ENCODE data around the gene TNNI3. TPM values are rescaled to one million over a fixed set of nuclear protein-coding genes. Genes with fewer than 3 reads are reported as not detected.

The TNNI3 gene
- total RNA-seq, 1 experiment from 2014 or later, result 14.6 TPM

DNA sequence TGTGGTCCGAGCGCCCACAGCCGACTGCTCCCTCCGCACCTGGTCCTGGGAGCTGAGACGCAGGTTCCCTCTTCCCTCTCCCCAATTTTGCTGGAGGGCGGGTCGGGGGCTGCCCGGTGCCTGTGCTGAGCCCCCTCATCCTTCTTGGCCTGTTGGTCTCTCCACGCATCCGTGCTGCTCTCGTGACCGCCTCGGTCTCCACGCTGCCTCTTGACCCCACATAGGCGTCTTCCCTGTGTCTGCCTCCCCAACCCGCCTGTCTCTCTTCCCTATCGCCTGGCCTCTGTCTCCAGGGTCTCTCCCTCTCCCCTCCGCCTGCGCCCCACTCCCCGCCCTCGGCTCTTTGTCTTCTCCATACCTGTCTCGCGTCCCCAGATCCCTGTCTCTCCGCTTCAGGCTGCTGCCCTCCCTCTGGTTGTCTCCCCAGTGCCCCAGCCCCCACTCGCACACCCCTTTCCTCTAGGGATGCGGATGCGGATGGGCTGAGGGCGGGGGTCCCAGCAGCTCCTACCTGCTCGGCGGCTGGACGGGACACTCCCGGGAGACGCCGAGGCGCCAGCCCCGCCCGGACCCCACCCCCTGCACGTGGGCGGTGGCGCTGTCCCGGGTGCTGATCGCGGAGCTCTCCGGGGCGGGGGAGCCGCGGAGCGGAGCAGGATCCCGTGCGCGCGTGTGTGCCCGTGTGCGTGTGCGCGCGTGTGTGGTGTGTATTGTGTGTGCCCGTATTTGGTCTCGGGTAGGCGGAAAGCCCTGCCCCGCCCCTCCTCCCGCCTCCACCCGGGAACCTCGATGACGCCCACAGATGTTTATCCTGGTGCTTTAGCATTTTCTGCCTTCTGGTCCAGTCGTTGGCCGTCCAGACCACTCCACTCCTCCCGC lies 22.3 kb upstream of the TNNI3 start, which contains the start of gene SYT5:
TSS of gene SYT5 (minus strand) at position 684 of the 879 bp plus-strand sequence. CDS start 1,248 bp downstream, outside the sequence.
- intact Hi-C loops (cut with micrococcal nuclease; ENCODE audit: unreplicated experiment), result no loop called here
- in situ Hi-C loops (cut with HindIII; ENCODE audit: low pct_unique_long_range_greater_than_20kb, low sequenced_read_pairs), result no loop called here
- CTCF ChIA-PET, result no interaction called here

GRCh38 chr19:55178781-55179599 lies 21.5 kb upstream of the TNNI3 start:
- in situ Hi-C loops (cut with HindIII; ENCODE audit: low pct_unique_long_range_greater_than_20kb, low sequenced_read_pairs), result no loop called here
- CTCF ChIA-PET, result no interaction called here
- H3K27me3 ChIP-seq (ENCODE audit: control insufficient read depth, insufficient read depth, low read length), result no peaks in the 10 kb centered on the region
- H3K36me3 ChIP-seq (ENCODE audit: control insufficient read depth, insufficient read depth, low read length), result no peaks in the 10 kb centered on the region
- intact Hi-C loops (cut with micrococcal nuclease; ENCODE audit: unreplicated experiment), result no loop called here
- no peaks in the 10 kb centered on the region for H3K4me1 ChIP-seq (ENCODE audit: control insufficient read depth, insufficient read depth, low read length)
- peak overlapping the region; percentile 41 to 67 for H3K4me3 ChIP-seq (ENCODE audit: low read depth in 2 of 2, low read length in 2 of 2)
- ATAC-seq (peak; percentile 84), DNase-seq (ENCODE audit: low read depth, low spot score) (peak; percentile 54)
- TF ChIP-seq, protein P1, sequence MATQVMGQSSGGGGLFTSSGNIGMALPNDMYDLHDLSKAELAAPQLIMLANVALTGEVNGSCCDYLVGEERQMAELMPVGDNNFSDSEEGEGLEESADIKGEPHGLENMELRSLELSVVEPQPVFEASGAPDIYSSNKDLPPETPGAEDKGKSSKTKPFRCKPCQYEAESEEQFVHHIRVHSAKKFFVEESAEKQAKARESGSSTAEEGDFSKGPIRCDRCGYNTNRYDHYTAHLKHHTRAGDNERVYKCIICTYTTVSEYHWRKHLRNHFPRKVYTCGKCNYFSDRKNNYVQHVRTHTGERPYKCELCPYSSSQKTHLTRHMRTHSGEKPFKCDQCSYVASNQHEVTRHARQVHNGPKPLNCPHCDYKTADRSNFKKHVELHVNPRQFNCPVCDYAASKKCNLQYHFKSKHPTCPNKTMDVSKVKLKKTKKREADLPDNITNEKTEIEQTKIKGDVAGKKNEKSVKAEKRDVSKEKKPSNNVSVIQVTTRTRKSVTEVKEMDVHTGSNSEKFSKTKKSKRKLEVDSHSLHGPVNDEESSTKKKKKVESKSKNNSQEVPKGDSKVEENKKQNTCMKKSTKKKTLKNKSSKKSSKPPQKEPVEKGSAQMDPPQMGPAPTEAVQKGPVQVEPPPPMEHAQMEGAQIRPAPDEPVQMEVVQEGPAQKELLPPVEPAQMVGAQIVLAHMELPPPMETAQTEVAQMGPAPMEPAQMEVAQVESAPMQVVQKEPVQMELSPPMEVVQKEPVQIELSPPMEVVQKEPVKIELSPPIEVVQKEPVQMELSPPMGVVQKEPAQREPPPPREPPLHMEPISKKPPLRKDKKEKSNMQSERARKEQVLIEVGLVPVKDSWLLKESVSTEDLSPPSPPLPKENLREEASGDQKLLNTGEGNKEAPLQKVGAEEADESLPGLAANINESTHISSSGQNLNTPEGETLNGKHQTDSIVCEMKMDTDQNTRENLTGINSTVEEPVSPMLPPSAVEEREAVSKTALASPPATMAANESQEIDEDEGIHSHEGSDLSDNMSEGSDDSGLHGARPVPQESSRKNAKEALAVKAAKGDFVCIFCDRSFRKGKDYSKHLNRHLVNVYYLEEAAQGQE (IDR thresholded peaks at IDR 0.05; ENCODE audit: insufficient read depth in 1 of 2, low read depth in 2 of 2, low read length in 1 of 2), result 0 out of 4 replicates have a peak, but pooled peaks of 1 of the 2 experiments have one; percentile 23
- TF ChIP-seq, protein P2, sequence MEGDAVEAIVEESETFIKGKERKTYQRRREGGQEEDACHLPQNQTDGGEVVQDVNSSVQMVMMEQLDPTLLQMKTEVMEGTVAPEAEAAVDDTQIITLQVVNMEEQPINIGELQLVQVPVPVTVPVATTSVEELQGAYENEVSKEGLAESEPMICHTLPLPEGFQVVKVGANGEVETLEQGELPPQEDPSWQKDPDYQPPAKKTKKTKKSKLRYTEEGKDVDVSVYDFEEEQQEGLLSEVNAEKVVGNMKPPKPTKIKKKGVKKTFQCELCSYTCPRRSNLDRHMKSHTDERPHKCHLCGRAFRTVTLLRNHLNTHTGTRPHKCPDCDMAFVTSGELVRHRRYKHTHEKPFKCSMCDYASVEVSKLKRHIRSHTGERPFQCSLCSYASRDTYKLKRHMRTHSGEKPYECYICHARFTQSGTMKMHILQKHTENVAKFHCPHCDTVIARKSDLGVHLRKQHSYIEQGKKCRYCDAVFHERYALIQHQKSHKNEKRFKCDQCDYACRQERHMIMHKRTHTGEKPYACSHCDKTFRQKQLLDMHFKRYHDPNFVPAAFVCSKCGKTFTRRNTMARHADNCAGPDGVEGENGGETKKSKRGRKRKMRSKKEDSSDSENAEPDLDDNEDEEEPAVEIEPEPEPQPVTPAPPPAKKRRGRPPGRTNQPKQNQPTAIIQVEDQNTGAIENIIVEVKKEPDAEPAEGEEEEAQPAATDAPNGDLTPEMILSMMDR (IDR thresholded peaks at IDR 0.05), result no peak
- TF ChIP-seq SIN3A (IDR thresholded peaks at IDR 0.05; ENCODE audit: borderline replicate concordance, insufficient read depth, low read depth, low read length), result 0 out of 2 replicates have a peak, but pooled peaks have one; percentile 44
- no peak for TF ChIP-seq POLR2AphosphoS5 (IDR thresholded peaks at IDR 0.05; ENCODE audit: low read depth, low read length)
- TF ChIP-seq TCF7L2 (IDR thresholded peaks at IDR 0.05; ENCODE audit: low read depth, low read length), result no peak
- BruUV-seq (replicated peaks), result no TSS peak
- H3K27ac ChIP-seq (ENCODE audit: low read length), result no peak overlapping the region
- POLR2A ChIA-PET, result no interaction called here
- no peaks in the 10 kb centered on the region for H3K9me3 ChIP-seq (ENCODE audit: control insufficient read depth, insufficient read depth, low read depth, low read length)

More for the DNA sequence above, 22.3 kb upstream of the TNNI3 start, which contains the start of gene SYT5:
- no TSS peak for BruUV-seq (replicated peaks)
- TF ChIP-seq SIN3A (IDR thresholded peaks at IDR 0.05; ENCODE audit: borderline replicate concordance, insufficient read depth, low read depth, low read length), result peak; percentile 99
- no peak for TF ChIP-seq TCF7L2 (IDR thresholded peaks at IDR 0.05; ENCODE audit: low read depth, low read length)
- TF ChIP-seq, protein P1 (IDR thresholded peaks at IDR 0.05; ENCODE audit: insufficient read depth in 1 of 2, low read depth in 2 of 2, low read length in 1 of 2), result peak; percentile 98 to 99
- Histone ChIP-seq H3K4me3 (ENCODE audit: low read depth in 2 of 2, low read length in 2 of 2) (peak within 1 kb of the TSS; percentile 41 to 67), H3K27me3 (ENCODE audit: control insufficient read depth, insufficient read depth, low read length) (no peaks in the 10 kb centered on the region), H3K27ac (ENCODE audit: low read length) (no peak within 1 kb of the TSS), H3K36me3 (ENCODE audit: control insufficient read depth, insufficient read depth, low read length) (no peaks in the 10 kb centered on the region), H3K9me3 (ENCODE audit: control insufficient read depth, insufficient read depth, low read depth, low read length) (no peaks in the 10 kb centered on the region), H3K4me1 (ENCODE audit: control insufficient read depth, insufficient read depth, low read length) (no peaks in the 10 kb centered on the region)
- ATAC-seq (peak; percentile 74), DNase-seq (ENCODE audit: low read depth, low spot score) (no peak)
- POLR2A ChIA-PET, result no interaction called here

All from Panc1 (cell line).